A673 (cell line): ENCODE data around the gene RPL39L.

Experiments
- CTCF ChIP-seq: fragments of 300-800, 200-600 bp; sonication (generic); conservative IDR thresholded peaks from 2 replicates; pipeline ENCODE4 v1.5.1; 2017; ENCODE audit warnings: low read depth, mild to moderate bottlenecking, antibody characterized with exemption, low read length, moderate library complexity, mixed read lengths
- EZH2 ChIP-seq: fragments of 200-600 bp; sonication (generic); IDR thresholded peaks from 2 replicates; pipeline ENCODE4 v1.6.1; 2017; ENCODE audit warnings: borderline replicate concordance, low read depth, mild to moderate bottlenecking, mixed read lengths, antibody characterized with exemption, low read length; ENCODE audit not compliant: poor library complexity, severe bottlenecking

DNA sequence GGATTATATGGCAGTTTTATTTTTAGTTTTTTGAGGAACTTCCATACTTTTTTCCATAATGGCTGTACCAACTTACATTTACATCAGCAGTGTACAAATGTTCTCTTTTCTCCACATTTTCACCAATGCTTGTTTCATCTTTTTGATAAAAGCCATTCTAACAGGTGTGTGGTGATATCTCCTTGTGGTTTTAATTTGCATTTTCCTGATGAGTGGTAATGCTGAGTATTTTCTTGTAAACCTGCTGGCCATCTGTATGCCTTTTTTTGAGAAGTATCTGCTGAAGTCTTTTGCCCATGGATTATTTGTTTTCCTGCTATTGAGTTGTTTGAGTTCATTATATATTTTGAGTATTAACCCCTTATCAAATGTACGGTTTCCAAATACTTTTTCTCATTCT lies 50.6 kb downstream of the RPL39L start:
- TF ChIP-seq CTCF (no peak), EZH2 (no peak)
